ENCODE results near the gene SNAP25. TPM values are rescaled to one million over a fixed set of nuclear protein-coding genes. Genes with fewer than 3 reads are reported as not detected.

Gene SNAP25
- total RNA-seq = 162 TPM

GRCh38 chr20:10218536-10219451 lies at the start of gene SNAP25:
Gene SNAP25 (plus strand): TSS chr20:10218830. CDS start chr20:10275492, 56,662 bp downstream.

Other genes starting within 250 kb of the SNAP25 start
- 7.4 TPM for gene ANKEF1, start 183.8 kb upstream of the SNAP25 start, total RNA-seq
- gene MKKS, start 215.4 kb downstream of the SNAP25 start, total RNA-seq = 28.9 TPM
- gene SLX4IP, start 216.5 kb downstream of the SNAP25 start, total RNA-seq = 10.3 TPM